DMS79 (cell line): ENCODE data around the gene S1PR5.
"Not testable (repeated sequence)": the region's sequence is repeated elsewhere in the genome, so short reads cannot be mapped to it uniquely, and the experiment has no call there.

Source experiments
- DNase-seq: peaks from one replicate; lab custom pipeline; 2025; lab: John Stamatoyannopoulos, UW

Gene S1PR5

GRCh38 chr19:10544753-10545251 is 27.6 kb upstream of the S1PR5 start:
- DNase-seq, result no peak

- DNase-seq, result no peak
These were observed 27.1 kb upstream of the S1PR5 start for GRCh38 chr19:10544242-10544752.

GRCh38 chr19:10543420-10544241 is 26.4 kb upstream of the S1PR5 start, which contains the start of gene ATG4D:
Gene ATG4D (plus strand): TSS chr19:10543904. CDS start chr19:10544091, 187 bp downstream.
- DNase-seq, result peak; percentile 95

DNA sequence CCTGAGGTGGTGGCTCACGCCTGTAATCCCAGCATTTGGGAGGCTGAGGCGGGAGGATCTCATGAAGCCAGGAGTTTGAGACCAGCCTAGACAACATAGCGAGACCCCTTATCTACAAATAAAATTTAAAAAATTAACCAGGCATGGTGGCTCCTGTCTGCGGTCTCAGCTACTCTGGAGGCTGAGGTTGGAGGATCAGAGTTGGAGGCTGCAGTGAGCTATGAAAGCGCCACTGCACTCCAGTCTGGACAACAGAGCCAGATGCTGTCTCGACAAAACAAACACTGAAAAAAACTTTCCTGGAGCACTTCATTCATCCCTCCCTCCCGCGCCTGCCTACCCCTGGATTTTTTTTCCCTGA is 25.8 kb upstream of the S1PR5 start:
- DNase-seq, result no peak

GRCh38 chr19:10539016-10539415 is 21.8 kb upstream of the S1PR5 start:
- DNase-seq, result not testable (repeated sequence)

DNA sequence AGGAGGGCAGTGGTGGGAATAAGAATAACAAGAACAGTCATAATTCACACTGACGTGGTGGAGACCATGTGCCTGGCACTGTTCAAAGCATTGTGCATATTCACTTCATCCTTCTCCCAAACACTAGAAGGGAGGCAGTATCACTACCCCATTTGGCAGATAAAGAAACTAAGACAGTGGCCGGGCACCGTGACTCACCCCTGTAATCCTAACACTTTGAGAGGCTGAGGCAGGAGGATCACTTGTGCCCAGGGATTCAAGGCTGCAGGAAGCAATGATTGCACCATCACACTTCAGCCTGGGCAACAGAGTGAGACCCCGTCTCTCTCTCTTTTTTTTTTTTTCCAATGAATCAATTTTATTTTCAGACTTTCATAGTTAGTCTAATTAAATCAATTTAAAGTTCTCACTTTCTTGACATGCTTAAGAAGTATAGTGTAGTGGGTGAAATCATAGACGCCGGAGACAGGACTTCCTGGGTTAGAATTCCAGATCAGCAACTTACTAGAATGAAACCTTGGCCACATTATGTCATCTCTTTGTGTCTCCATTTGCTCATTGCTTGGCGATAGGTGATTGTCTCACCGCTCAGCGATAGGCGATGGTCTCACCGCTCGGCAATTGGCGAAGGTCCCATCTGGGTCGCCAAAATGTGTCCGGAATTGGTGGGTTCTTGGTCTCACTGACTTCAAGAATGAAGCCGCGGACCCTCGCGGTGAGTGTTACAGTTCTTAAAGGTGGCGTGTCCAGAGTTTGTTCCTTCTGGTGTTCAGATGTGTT is 21.1 kb upstream of the S1PR5 start:
- no peak for DNase-seq

- no peak for DNase-seq
These were observed 20.4 kb upstream of the S1PR5 start for GRCh38 chr19:10537668-10538067.

DNA sequence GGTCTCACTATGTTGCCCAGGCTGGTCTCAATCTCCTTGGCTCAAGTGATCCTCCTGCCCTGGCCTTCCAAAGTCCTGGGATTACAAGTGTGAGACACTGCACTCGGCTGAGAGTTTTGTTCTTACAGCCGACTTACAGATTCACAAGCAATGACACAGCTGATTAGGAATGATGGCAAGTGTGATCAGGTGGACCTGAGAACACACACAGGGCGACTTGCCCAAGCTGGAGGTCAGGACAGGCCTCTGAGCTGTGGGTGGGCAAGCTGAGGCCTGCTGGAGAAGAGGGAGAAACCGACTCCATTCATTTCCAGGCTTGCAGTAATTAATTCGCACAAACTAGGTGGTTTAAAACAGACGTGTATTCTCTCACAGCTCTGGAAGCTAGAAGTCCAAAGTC is 18.4 kb upstream of the S1PR5 start:
- DNase-seq, result no peak

DNA sequence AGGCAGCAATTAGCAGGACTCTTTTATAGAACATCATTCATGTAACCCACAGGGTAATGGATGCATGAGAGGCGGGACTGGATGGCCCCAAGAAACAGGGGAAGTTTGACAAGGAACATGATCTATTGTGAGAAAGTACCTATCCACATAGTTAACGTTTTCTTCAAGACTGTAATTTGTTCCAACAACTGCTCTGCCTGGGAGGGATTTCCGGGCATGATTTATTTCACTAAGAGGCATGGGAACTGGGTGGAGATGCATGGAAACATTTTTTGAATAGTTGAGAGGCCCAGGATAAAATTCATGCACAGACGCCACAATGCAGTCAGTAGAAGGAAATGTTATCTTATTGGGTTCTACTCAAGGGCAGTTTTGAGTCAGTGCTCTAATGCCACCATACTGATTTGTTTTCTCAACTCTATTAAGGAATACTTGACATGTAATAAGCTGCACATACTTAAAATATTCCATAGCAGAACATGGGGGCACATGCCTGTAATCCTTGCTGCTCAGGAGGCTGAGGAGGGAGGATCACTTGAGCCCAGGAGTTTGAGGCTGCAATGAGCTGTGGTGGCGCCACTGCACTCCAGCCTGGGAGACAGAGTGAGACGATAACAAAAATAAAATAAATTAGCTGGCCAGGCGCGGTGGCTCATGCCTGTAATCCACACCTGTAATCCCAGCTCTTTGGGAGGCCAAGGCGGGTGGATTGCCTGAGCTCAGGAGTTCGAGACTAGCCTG is 16.6 kb upstream of the S1PR5 start:
- DNase-seq, result no peak

GRCh38 chr19:10532457-10532856 is 15.2 kb upstream of the S1PR5 start:
- no peak for DNase-seq

DNA sequence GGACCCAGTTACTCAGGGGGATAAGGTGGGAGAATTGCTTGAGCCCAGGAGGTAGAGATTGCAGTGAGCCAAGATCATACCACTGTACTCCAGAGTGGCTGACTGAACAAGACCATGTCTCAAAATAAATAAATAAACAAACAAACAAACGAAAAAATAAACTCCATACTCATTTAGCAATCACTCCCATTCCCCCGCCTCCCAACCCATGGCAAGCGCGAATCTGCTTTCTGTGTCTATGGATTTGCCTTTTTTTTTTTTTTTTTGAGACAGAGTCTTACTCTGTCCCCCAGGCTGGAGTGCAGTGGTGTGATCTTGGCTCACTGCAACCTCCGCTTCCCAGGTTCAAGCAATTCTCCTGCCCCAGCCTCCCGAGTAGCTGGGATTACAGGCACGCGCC is 9.6 kb upstream of the S1PR5 start:
- not testable (repeated sequence) for DNase-seq

DNA sequence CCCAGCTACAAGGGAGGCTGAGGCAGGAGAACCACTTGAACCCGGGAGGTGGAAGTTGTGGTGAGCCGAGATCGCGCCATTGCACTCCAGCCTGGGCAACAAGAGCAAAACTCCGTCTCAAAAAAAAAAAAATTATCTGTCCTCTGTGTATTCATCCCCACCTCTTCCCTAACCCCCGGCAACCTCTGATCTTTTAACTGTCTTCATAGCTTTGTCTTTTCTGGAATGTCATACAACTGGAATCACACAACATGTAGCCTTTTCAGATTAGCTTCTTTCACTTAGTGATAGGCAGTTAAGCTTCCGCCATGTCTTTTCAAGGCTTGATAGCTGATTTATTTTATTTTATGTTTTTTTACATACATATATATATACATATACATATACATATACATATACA is 8.4 kb upstream of the S1PR5 start:
- DNase-seq, result no peak

- no peak for DNase-seq
These were observed 5.9 kb upstream of the S1PR5 start for GRCh38 chr19:10523135-10523636.

GRCh38 chr19:10521461-10522171 is 4.4 kb upstream of the S1PR5 start:
- DNase-seq, result no peak

DNA sequence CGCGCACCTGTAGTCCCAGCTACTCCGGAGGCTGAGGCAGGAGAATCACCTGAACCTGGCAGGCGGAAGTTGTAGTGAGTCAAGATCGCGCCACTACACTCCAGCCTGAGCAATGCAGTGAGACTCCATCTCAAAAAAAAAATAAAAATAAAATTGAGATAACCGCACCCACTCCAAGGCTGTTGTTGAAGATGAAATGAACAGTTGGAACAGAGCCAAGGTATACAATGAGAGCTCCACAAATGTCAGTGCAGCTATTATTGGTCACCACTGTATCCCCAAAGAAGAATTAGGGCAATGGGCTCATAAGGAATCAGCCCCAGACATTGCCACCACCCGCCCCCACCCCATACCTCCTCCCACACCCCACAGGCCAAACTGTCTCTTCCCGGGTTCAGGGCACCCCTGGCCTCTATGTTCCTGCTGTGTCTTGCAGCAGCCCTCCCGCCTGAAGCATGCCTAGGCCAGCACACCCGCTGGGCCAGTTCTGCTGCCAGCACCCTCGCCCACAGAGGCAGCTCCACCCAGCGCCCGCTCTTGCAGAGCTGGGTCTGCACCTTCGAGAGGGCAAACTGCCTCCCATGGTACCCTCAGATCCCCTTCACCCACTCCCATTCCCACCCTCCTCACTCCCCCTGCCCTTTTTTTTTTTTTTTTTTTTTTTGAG is 3.5 kb upstream of the S1PR5 start:
- no peak for DNase-seq

GRCh38 chr19:10519421-10519820 is 2.2 kb upstream of the S1PR5 start:
- no peak for DNase-seq

DNA sequence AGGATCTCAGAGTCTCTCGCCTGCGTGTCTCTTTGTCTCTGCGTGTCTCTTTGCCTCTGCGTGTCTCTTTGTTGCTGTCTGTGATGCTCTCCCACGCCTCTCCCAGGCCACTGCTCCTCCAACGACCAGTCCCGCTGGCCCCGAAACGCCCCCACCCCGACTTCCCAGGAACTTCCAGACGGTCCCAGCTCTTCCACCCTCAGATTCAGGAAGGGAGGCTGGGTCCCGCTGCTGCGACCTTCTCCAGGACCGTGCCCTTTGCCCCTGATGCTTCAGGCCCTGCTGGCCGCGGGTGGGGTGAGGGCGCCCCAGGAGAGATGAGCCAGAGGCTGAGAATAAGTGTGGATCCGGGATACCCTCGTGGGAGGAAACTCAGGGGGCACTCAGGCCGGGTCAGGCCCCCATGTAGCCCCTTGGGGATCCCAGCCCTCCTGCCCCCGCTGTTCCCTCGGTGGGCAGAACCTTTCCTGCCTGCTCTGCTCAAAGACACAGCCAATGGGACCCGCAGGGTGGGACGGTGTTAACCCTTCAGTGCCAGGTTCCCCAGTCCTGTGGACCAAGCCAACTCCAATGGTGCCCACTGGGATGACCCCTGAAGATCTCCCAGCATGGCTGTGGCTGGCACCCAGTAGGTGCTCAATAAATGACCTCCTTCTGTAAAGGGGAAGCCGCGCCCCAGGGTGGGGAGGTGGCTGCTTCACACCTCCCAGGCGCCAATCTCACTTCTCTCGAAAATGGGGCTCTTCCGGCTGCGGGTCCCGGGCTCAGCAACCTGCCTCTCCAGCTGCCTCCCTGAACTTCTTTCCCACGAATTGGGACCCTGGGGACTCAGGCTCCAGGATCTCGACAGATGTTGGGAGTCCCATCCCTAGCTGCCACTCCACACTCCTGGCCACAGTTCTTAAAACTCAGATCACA is 1.5 kb upstream of the S1PR5 start:
- no peak for DNase-seq

- no peak for DNase-seq
These were observed 655 bp upstream of the S1PR5 start for GRCh38 chr19:10517760-10518443.

DNA sequence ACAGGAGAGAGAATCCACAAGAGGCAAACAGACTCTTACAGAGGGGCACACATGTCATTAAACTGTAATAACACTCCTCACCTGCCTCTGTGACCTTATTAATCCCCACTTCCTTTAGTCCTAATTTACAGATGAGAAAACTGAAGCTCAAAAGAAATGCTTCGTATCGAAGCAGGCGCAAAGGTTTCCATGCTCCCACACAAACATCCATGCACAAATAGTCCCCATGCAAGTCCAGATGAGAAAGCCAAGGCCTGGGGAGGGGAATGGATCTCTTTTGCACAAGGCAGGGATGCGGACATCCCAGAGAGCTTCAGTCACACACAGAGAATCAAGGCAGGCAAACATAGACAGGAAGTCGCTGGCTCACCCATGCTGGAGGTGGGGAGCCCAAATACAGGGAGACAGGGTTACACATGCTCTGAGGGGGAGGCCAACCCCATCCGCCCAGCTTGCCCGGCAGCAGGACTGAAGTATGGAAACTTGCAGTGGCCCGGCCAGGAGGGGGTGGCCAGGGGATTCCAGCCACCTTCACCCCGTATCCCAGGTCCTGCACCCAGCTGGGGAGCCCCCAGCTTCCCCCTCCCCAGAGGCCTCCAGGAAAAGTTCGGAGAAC is 468 bp downstream of the S1PR5 start:
- DNase-seq, result no peak
